Endothelial cell of hepatic sinusoid (primary cell): ENCODE results near the gene SMG1.

Source experiments
- in situ Hi-C: cut with HindIII; loops from 2 replicates; pipeline ENCODE4 v1.10.0; 2017; ENCODE audit warnings: low sequenced_read_pairs

The SMG1 gene

DNA sequence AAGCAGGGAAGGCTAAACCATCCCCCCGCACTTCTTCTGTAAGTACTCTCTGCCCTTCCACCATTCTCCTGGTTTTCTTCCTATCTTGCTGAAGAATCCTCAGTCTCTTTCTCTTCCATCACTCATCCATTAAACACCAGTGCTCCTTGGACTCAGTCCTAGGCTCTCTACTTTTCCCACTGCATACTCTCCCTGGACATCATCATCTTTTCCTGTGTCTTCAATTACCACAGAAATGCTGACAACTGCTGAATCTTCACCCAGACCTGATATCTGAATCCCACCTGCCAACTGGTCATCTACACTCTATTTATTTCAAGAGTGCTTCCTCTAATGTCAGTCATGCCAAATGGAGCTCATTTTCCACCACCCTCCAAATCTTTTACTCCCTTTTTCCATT lies 71.0 kb downstream of the SMG1 start:
- in situ Hi-C loops, result no loop called here

DNA sequence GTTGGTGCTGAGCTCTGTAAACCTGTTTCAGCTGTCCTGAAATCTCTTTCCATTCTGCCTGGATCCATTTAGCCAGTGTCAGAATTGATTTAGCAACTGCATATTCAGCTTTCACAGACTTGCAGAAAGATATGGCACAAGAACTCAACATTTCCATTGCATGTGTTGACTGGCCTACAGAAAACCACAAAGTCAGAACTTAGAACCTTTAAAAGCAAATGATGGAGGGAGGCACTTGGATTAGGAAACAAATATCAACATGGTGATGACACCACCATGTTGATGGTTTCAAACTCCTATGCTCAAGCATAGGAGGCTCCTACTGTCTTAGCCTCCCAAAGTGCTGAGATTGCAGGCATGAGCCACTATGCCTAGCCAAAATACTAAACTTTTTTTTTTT lies 72.5 kb downstream of the SMG1 start:
- in situ Hi-C loops, result no loop called here

DNA sequence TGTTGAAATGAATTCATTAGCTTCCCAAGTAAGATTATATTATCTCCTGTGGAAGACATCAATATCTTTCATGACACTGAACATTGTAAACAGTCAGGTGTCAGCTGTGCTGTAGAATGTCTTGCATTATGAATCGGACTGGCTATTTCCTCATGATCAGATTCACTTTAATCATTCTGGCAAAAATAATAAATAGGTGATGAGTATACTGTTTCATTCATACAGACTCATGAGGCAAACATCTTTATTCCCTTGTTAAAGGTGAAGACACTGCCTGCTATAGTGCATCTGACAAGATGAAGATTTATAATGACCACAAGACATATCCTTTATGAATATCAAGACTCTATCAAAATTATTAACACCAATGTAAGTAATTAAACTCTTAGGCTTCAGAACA lies 73.6 kb downstream of the SMG1 start:
- in situ Hi-C loops, result no loop called here

DNA sequence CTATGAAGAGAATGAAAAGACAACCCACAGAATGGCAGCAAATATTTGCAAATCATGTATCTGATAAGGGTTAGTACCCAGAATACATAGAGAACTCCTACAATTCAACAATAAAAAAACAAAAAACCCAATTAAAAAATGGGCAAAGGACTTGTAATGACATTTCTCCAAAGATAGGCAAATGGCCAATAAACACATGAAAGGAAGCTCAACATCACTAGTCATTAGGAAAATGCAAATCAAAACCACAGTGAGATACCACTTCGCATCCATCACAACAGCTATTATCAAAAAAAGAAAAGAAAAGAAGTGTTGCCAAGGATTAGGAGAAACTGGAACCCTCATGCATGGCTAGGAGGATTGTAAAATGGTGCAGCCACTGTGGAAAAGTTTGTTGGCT lies 79.8 kb downstream of the SMG1 start:
- in situ Hi-C loops, result no loop called here

DNA sequence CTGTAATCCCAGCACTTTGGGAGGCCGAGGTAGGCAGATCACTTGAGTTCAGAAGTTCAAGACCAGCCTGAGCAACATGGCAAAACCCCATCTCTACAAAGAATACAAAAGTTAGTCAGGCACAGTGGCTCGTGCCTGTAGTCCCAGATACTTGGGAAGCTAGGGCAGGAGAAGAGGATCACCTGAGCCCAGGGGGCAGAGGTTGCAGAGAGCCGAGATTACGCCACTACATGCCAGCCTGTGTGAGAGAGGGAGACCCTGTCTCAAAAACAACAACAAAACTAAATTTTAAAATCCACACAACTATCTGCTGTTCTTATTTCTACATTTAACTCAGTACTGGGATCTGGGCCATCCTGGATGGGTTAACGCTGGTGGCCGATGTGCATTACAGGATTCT lies 83.6 kb downstream of the SMG1 start:
- in situ Hi-C loops, result no loop called here

DNA sequence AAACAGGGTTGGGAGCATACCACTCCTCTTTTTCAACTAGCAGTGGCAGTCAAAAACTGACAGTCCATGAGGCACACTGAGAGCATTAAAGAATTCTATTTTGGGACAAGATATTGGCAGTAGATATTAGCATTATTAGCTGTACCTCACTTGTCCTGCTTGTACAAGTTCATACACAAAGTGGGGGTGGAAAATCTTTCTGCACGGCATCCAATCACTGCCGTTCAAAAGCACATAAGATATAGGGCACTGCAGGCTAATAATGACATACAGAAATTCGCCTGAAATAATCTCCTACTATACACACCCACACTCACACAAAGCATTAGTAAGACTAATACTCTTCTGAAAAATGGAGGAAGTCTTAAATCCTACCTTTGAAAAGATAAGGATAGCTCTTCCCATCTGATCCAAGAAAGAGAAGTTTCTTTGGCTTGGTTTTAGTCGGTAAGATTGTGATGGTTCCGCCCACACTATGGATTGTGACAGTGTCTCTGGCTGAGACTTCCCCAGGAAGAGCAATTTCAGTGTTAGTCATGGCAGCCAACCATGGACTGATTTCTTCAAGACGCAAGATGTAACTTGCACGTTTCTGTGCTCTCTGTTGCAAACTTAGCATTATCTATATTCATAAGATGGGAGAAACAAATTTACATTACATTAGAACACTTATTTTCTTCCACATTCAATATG lies 84.2 kb downstream of the SMG1 start:
- in situ Hi-C loops, result no loop called here

DNA sequence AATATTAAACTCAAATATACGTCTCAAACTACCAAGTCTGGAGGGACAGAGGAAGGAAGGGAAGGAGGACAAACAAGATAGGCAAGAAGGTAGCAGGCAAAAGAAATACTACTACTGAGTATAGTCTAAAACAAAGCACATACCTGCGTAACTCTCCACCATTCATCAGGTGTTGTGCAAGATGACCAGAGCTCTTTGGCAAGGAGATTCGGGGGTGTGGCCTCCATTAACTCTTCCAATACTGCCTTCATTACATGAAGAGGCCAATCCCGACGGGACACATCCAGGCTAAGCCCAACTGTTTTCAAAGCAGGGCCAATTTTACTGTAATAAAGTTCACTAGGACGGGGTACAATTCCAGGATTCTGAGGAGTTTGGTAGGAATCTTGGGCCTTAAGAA lies 86.7 kb downstream of the SMG1 start:
- in situ Hi-C loops, result no loop called here

DNA sequence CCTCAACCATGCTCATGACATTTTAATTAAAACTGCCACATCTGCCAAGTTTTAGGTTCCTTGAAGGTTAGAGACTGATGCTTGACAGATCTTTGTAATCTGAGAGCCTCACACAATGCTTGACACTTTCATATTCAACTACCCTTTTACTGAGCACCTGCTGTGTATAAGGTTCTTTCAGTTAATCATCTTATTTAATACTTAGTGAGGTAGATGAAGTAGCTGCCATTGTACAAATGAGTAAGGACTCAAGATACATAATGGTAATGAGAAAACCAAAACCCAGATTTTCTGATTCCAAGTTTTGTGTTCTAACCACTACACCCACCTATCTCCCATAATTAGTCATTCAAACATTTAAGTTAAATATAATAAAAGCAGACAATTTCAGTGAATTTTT lies 89.5 kb downstream of the SMG1 start:
- in situ Hi-C loops, result no loop called here

DNA sequence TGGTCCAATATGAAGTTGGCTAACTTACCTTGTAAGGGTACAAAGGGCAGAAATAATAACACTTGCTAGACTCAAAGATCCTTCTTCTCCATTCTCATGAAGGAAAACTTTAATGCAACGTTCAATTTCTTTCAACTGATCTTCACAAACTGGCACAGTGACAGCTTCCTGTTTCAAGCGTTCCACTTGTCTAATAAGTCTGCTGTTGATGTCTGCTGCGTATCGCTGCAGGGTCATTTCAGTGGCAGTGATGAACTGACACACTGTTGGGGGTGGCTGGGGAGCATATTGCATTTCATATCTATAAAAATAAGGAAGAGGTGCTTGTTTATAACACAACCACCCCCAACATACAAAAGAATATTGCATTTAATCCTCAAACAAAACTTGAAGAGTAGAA lies 91.3 kb downstream of the SMG1 start:
- in situ Hi-C loops, result no loop called here

DNA sequence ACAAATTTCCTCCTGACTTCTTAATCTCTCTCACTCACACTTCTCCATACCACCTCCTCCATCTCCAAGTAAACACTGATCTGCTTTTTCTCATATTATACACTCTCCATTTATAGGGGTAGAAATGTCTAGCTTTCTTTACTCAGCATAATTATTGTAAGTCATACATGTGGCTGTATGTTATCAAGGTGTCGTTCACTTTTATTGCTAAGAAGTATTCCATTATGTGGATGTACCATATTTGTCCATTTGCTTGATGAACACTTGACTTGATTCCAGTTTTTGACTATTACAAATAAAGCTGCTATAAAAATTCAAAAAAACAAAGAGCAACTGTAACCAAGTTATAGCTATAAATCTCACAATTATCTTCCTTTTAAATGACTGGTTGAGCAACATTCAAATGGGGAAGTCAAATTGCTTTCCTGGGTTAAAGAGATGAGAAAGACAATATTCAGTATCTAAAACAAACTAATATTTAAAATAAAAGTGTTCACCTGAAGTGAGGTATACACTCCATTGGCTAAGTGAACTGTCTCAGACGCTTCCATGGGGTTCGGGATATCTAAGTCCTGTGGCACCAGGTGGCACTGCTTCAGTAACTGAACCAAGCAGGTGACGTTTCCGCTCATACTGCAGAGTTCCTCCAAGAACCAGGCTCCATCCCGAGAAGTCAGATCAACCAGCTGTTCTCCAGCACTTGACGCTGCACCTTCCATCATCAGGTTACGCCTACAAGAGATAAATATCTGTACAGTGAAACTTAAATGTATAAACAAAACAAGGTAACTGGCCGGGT lies 92.3 kb downstream of the SMG1 start:
- in situ Hi-C loops, result no loop called here

DNA sequence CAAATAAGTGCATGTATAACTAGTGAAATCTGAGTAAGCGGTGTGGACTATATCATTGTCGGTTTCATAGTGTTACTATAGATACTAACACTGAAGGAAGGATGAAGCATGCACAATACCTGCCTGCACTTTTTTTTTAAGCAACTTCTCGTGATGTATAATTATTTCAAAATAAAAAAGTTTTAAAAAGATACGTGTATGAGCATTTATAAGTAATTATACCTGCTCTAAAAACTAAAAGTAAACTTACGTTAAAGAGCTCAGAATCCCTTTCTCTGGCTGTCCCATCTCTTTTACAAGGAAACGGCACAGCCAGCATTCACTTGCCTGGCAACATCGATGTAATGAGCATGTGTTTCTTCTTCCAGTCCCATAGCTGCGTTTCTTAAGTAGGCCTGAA lies 93.6 kb downstream of the SMG1 start:
- in situ Hi-C loops, result no loop called here

DNA sequence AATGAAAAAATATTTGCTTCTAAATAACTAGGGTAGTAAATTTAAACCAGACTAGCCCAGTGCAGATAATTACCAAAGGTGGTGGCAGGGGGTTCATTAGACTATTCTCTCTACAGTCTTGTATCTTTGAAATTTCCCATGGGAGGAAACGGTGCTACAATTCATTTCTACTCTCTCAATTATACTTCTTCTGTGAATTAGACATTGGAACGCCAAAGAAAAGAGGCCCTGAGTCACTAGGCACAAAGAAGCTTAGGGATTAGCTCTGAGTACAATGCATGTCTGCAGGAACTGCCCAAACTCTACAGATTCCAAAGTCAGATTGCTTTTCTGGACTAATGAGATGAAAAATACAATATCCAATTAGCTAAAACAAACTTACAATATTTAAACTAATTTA lies 94.2 kb downstream of the SMG1 start:
- in situ Hi-C loops, result no loop called here

DNA sequence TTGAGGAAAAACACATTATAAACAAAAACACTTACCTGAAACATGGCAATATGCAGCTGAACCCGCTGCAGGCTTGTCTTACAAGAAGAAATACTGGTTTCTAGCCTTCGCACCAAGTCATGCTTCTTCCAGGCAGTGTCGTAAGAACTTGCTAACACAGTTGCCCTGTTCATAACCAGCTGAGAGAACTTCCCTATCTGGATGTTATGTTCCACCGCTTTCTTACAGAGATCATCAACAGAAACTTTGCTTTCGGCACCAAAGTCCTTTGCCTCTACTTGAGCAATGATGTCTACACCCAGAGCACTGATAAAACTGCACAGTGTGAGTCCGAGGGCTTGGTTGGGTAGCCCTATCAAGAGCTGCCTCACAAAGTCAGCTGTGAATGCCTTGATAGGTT lies 97.0 kb downstream of the SMG1 start:
- in situ Hi-C loops, result no loop called here

DNA sequence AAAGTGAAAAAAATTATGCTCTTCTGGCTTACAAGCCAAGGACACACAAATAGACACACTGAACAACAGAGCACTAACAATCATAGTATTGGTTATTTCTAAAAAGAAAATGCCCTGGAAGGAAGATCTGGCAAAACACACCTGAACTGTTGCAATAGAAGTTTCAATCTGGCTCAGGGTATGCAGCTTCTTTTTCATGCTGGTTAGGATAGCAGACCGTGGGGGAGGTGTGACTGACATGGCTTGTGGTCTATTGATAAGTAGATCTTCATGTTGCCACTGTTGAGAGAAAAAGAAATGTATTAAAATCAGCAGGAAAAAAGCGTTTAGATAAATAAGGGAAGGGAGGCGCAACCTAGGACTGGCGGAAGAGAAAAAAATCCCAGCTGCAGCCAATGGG lies 98.3 kb downstream of the SMG1 start:
- in situ Hi-C loops, result no loop called here

DNA sequence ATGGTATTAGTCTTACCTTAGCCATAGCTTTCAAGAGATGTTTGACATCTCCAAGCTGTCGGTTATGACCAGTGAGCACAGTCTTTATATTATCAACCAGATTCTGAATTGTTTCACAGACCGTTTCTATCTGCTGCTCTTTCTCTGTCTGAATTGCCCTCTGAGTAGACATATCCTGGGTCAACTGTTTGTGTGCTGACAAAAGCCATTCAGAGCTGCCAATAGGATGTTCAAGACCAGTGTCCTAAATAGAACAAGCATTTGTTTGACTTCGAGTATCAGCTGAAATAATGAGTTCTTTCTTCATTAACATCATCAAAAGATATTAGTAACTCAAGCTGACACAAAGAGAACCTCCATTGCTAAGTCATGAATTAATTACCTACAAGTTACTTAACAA lies 109.9 kb downstream of the SMG1 start:
- in situ Hi-C loops, result no loop called here

DNA sequence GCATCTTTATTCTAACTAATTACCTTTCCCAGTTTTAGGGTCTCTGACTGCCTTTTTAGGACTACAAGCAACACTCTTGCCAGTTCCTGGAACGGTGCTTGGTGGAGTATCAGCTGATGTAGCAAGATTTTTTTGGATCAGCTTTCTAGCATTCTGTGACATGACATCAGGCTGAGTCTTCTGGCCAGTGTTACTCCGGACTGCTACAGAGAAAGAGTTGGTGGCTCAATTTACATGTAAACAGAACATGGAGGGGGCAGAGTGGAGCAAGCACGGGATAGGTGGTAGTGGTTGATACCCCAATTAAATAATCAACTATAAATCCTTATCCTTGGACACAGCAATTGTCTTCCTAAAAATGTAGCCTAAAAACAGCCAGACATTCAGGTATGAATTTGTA lies 114.3 kb downstream of the SMG1 start:
- in situ Hi-C loops, result no loop called here

DNA sequence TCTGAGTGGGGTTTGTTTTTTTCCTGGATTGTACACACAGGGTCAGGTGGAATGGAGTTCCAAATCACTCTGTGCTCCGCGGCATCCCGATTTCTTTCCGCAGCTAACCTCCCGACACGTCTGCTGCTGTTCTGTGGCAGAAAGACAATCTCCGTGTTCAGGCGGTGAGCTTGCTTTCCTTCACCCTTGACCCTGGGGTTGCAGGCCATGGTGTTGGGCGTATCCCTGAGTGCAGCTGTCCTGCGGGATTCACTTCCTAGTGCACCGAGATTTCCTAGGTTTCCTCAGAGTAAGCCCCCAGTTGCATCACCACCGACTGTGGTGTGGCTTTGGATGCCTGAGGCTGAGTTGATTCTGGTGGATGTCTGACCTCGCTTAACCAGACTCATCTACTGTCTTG lies 117.0 kb downstream of the SMG1 start:
- in situ Hi-C loops, result no loop called here

DNA sequence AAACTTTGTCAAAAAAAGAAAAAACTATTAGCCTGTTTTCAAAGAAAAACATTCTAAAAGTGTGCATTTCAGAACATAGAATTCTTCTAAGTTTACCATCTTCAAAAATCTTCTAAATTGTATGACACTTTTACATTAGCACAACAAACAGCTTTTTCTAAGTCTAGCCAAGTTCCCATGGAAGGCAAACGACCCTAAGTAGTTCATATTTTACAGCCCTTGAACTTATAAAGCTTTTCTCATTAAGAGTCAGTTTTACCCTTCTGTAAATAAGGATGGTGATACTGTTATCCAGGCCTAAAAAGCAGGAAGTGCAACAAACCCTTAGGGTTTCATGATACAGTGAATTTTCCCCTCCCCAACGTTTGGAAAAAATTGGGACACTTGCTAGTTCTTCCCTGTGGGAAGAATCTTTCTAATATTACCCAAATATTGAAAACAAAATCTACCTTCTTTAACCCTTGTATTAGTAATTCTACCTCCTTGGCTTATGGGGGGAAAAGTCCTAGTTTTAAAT lies 120.9 kb downstream of the SMG1 start:
- in situ Hi-C loops, result no loop called here

DNA sequence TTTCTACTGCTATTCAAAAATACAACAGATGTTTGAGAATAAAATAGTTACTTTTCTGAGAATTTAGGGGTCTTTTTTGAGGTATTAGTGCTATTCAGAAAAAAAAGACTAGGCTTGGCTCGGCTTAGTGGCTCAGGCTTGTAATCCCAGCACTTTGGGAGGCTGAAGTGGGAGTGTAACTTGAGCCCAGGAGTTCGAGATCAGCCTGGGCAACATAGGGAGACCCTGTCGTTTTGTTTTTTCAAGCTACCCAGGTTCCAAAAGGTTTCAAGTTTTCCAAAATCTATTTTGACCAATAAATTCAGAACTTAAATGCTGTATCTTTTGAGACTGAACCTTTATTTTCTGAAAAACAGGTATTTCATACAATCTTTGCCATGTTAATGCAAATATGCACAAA lies 121.7 kb downstream of the SMG1 start:
- in situ Hi-C loops, result no loop called here

DNA sequence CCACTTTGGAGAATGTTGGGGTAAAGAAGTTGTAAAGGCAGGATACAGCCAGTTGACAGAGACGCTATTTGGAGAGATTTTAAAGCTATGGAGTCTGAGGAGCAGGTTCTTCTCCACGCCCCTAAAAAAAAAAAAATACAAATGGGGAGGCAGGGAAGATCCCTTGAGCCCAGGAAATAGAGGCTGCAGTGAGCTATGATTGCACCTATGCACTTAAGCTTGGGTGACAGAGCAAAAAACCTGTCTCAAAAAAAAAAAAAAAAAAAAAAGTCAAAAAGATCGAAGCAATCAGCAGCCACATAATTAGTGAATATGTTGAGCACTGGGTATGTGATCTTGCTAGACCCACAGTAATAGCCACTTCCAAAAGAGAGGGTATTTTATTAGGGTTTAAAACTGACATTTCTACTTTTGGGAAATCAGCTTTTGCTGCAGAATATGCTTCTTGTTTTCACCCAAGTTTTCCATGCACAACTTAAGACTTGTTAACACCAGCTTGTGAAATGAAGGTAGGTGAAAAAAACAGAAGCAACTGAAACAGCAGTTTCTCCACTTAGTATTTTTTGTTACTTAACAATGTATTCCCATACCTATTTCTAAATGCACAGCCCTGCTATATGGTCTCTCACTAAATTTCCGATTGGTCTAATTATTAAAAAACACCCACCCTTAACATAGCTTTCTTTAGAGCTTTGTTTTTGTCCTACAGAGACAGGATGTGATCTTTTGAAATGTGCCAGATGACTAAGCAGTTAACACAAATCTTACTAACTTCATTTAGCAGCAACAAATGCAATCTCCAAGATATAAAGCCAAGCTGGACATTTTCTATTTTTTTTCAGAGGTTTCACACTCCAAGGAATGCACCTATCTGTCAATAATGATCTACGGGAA lies 122.4 kb downstream of the SMG1 start:
- in situ Hi-C loops, result no loop called here

DNA sequence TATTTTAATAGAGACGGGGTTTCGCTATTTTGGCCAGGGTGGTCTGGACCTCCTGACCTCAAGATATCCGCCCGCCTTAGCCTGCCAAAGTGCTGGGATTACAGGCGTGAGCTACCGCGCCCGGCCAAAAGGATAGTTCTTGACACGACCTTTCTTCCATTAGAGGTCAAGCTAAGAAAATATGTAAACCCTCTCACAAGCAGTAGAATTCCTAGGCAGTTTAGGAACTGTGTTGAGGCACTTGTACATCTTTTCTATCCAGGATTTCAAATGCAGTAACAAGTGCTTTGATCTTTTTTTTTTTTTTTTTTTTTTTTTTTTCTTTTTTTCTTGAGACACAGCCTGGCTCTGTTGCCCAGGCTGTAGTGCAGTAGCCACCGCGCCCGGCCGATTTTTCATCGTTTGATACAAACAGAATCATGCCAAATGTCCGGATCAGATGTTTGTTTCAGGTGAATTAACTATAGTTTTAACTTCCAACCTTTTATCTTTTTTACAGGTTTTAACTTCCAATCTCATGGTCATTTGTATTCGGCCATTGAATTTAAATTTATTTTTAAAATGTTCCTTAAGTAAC lies 123.4 kb downstream of the SMG1 start:
- in situ Hi-C loops, result no loop called here
